Liver (tissue), 9 donors: ENCODE results near the gene CYFIP1. TPM values are rescaled to one million over a fixed set of nuclear protein-coding genes. Genes with fewer than 3 reads are reported as not detected.

Experiments used
- DNase-seq: peaks from one replicate; pipeline ENCODE4 v3.0.0-alpha.2; 2017; ENCODE audit warnings: low spot score
- H3K27ac ChIP-seq, 2 donors: one replicate each; pipeline ENCODE4 v1.7.0; 2013; ENCODE audit warnings: inconsistent platforms in 2 of 2, low read length in 2 of 2, control low read depth in 1 of 2, low read depth in 1 of 2, mild to moderate bottlenecking in 1 of 2
- H3K27me3 ChIP-seq, 4 donors: one replicate each; pipeline versions ENCODE4 v1.6.1 to v1.7.0; 2013; ENCODE audit warnings: low read length in 3 of 4, inconsistent platforms in 1 of 4, mild to moderate bottlenecking in 1 of 4, moderate library complexity in 1 of 4; ENCODE audit not compliant: control insufficient read depth in 4 of 4, insufficient read depth in 4 of 4
- H3K36me3 ChIP-seq, 4 donors: one replicate each; pipeline versions ENCODE4 v1.6.1 to v1.7.0; 2013; ENCODE audit warnings: low read length in 3 of 4, mild to moderate bottlenecking in 3 of 4, low read depth in 1 of 4, moderate library complexity in 1 of 4; ENCODE audit not compliant: control insufficient read depth in 4 of 4, insufficient read depth in 3 of 4
- H3K4me1 ChIP-seq, 4 donors: one replicate each; pipeline versions ENCODE4 v1.6.1 to v1.7.0; 2013; ENCODE audit warnings: low read length in 3 of 4, mild to moderate bottlenecking in 3 of 4, moderate library complexity in 1 of 4; ENCODE audit not compliant: control insufficient read depth in 4 of 4, insufficient read depth in 4 of 4
- H3K4me3 ChIP-seq, 3 donors: one replicate each; pipeline versions ENCODE4 v1.6.1 to v1.7.0; 2013; ENCODE audit warnings: low read length in 3 of 3, control low read depth in 1 of 3, low read depth in 1 of 3, mild to moderate bottlenecking in 1 of 3
- H3K9ac ChIP-seq, 2 donors: one replicate each; pipeline ENCODE4 v1.7.0; 2013; ENCODE audit warnings: low read length in 2 of 2, mild to moderate bottlenecking in 2 of 2, moderate library complexity in 2 of 2, control low read depth in 1 of 2, low read depth in 1 of 2
- H3K9me3 ChIP-seq, 4 donors: one replicate each; pipeline versions ENCODE4 v1.6.1 to v1.7.0; 2013; ENCODE audit warnings: low read length in 3 of 4; ENCODE audit not compliant: control insufficient read depth in 4 of 4
- ATF3 ChIP-seq: IDR thresholded peaks from 2 replicates; pipeline ENCODE4 v1.6.1; 2016; ENCODE audit warnings: antibody characterized with exemption
- CTCF ChIP-seq: fragments of 150-350 bp; IDR thresholded peaks from 2 replicates; pipeline ENCODE4 v1.5.1; 2017; ENCODE audit warnings: improper control_type of control experiment, low read depth, low read length; ENCODE audit not compliant: missing input control
- EGR1 ChIP-seq, 2 donors: IDR thresholded peaks; 2 replicates each; pipeline ENCODE4 v1.6.1; 2016 to 2018; ENCODE audit warnings: antibody characterized with exemption in 2 of 2, low read depth in 2 of 2
- FOXA1 ChIP-seq: IDR thresholded peaks from 2 replicates; pipeline ENCODE4 v1.6.1; 2016; ENCODE audit warnings: antibody characterized with exemption
- FOXA2 ChIP-seq: IDR thresholded peaks from 2 replicates; pipeline ENCODE4 v1.6.1; 2016; ENCODE audit warnings: antibody characterized with exemption
- GABPA ChIP-seq, 2 donors: IDR thresholded peaks in 1 of 2; conservative IDR thresholded peaks in 1 of 2; 2 replicates each; pipeline ENCODE4 v1.6.1; 2016; ENCODE audit warnings: antibody characterized with exemption in 2 of 2, mild to moderate bottlenecking in 1 of 2, moderate library complexity in 1 of 2
- HNF4A ChIP-seq, 2 donors: conservative IDR thresholded peaks; 2 replicates each; pipeline ENCODE4 v1.6.1; 2016; ENCODE audit warnings: antibody characterized with exemption in 2 of 2, mild to moderate bottlenecking in 2 of 2
- HNF4G ChIP-seq: IDR thresholded peaks from 2 replicates; pipeline ENCODE4 v1.6.1; 2016; ENCODE audit warnings: antibody characterized with exemption
- JUND ChIP-seq, 2 donors: IDR thresholded peaks; 2 replicates each; pipeline ENCODE4 v1.6.1; 2016; ENCODE audit warnings: antibody characterized with exemption in 2 of 2
- RAD21 ChIP-seq, 2 donors: IDR thresholded peaks; 2 replicates each; pipeline ENCODE4 v1.6.1; 2016; ENCODE audit warnings: antibody characterized with exemption in 2 of 2, mild to moderate bottlenecking in 2 of 2
- REST ChIP-seq: IDR thresholded peaks from 2 replicates; pipeline ENCODE4 v1.6.1; 2016; ENCODE audit warnings: antibody characterized with exemption, mild to moderate bottlenecking
- RXRA ChIP-seq, 2 donors: IDR thresholded peaks; 2 replicates each; pipeline ENCODE4 v1.6.1; 2017 to 2018; ENCODE audit warnings: antibody characterized with exemption in 2 of 2, mild to moderate bottlenecking in 1 of 2
- SP1 ChIP-seq: IDR thresholded peaks from 2 replicates; pipeline ENCODE4 v1.6.1; 2018; ENCODE audit warnings: antibody characterized with exemption, mild to moderate bottlenecking
- TAF1 ChIP-seq: conservative IDR thresholded peaks from 2 replicates; pipeline ENCODE4 v1.6.1; 2016; ENCODE audit warnings: antibody characterized with exemption, mild to moderate bottlenecking
- YY1 ChIP-seq: IDR thresholded peaks from 2 replicates; pipeline ENCODE4 v1.6.1; 2016; ENCODE audit warnings: antibody characterized with exemption, mild to moderate bottlenecking
- ZBTB33 ChIP-seq: IDR thresholded peaks from 2 replicates; pipeline ENCODE4 v1.6.1; 2016; ENCODE audit warnings: antibody characterized with exemption
- WGBS: extraction: QIAGEN DNeasy Blood & Tissue Kit; methylation state at CpG from one replicate; pipeline ENCODE4 v1.1.7; 2013; 5-methylcytosine and 5-hydroxymethylcytosine counted together
- polyA plus RNA-seq, 2 donors: library from polyadenylated mRNA; stranded (reverse) in 1 of 2; unstranded in 1 of 2; fragments of 200-250 nt in 1 of 2; fragments of >200 nt in 1 of 2; fragmentation: Nextera tagmentation in 1 of 2; extraction: Ambion mirVana in 1 of 2; gene quantifications; one replicate each; pipeline versions ENCODE4 v1.2.1 to v1.2.3, GENCODE V29; 2013 to 2015
- total RNA-seq, 2 donors: library from RNA; depleted of rRNA; stranded (reverse); fragments of >200 nt; gene quantifications; one replicate each; pipeline ENCODE4 v1.2.3, GENCODE V29; 2014
- TF ChIP-seq, protein P1 (sequence below): IDR thresholded peaks from 2 replicates; pipeline ENCODE4 v1.6.1; 2016; ENCODE audit warnings: antibody characterized with exemption
- donor health status: healthy.
- donor health status: healthy.
- donor health status: healthy.
- donor health status: healthy.
- donor health status: healthy.

Gene CYFIP1
- total and polyA plus RNA-seq, 4 donors: 13.5 to 48.3 (median 38.3) TPM

DNA sequence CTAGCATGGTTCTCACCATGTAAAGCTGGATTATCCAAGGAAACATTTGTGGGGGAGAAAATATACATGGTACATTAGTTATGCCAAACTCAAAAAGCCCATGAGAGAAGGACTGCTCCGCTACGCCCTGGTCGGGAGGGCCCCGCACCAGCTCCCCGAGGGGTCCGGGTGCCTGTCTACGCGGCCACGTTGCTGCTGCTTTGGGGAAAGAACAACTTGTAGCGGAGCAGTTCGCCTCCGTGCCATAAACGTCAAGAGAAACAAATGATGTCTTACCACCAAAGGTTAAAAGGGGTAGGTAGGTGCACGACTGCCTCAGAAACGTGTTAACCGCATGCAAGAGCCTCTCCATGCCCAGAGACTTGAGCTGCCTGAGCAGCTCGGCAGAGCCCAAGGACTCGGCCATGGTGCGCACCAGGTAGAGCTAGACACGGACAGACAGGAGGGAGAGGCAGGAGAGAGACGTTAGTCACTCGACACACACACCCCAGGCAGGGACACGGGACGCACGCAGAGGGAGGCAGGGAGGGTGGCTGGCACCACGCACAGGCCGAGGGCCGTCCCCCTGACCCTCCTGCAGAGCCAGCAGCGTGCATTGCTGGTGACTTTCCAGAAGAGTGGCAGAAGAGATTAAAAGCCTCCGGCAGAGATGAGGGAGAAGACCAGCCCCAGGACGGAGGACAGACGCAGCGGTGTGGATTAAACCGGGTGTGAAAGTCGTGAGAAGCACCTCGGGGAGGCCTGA lies 63.4 kb downstream of the CYFIP1 start:
- WGBS: 96% methylated on average over 36 of the region's 36 CpGs
- no peak overlapping the region for H3K27ac ChIP-seq
- no peaks in the 10 kb centered on the region for H3K27me3 ChIP-seq
- TF ChIP-seq ZBTB33: no peak
- no peak for TF ChIP-seq RAD21 (IDR thresholded peaks at IDR 0.05)
- no peak for TF ChIP-seq HNF4G
- no peak for TF ChIP-seq HNF4A (conservative IDR thresholded peaks at IDR 0.05)
- no peak for TF ChIP-seq RXRA (IDR thresholded peaks at IDR 0.05)
- no peak for TF ChIP-seq CTCF
- TF ChIP-seq GABPA (IDR thresholded peaks at IDR 0.05 in 1 of 2, conservative IDR thresholded peaks at IDR 0.05 in 1 of 2): no peak
- no peak for TF ChIP-seq EGR1 (IDR thresholded peaks at IDR 0.05; ENCODE audit: low read depth in 2 of 2)
- TF ChIP-seq, protein P1, sequence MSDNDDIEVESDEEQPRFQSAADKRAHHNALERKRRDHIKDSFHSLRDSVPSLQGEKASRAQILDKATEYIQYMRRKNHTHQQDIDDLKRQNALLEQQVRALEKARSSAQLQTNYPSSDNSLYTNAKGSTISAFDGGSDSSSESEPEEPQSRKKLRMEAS: no peak
- TF ChIP-seq FOXA2: no peak
- TF ChIP-seq SP1: no peak
- no peak for TF ChIP-seq FOXA1
- TF ChIP-seq JUND (IDR thresholded peaks at IDR 0.05): no peak
- TF ChIP-seq YY1: no peak
- TF ChIP-seq REST: no peak
- TF ChIP-seq ATF3: no peak
- TF ChIP-seq TAF1: no peak
- H3K4me1 ChIP-seq: no peaks in the 10 kb centered on the region
- H3K4me3 ChIP-seq: no peak overlapping the region
- H3K9me3 ChIP-seq: no peaks in the 10 kb centered on the region
- peaks cover 9 to 58% (median 22%) of the 10 kb centered on the region in 4 donors for H3K36me3 ChIP-seq
- no peak for DNase-seq
- no peak overlapping the region for H3K9ac ChIP-seq
